OCI-LY3 (cell line): ENCODE data around the gene SLC25A40.
"Not testable (repeated sequence)": the region's sequence is repeated elsewhere in the genome, so short reads cannot be mapped to it uniquely, and the experiment has no call there.

Source experiments
- H2AFZ ChIP-seq: fragments of 200-600, 300-600 bp; shearing (Covaris generic); 2 replicates; pipeline ENCODE4 v1.6.0; 2014; ENCODE audit warnings: antibody characterized with exemption, low read depth, low read length
- H3K27ac ChIP-seq: fragments of 200-600, 300-600 bp; sonication (generic); 2 replicates; pipeline ENCODE4 v1.5.1; 2014; ENCODE audit warnings: mild to moderate bottlenecking, low read length, moderate library complexity, mixed read lengths
- H3K27me3 ChIP-seq: fragments of 200-600, 300-600 bp; sonication (generic); 2 replicates; pipeline ENCODE4 v1.6.1; 2014; ENCODE audit warnings: low read depth, low read length, mixed read lengths
- H3K36me3 ChIP-seq: fragments of 200-600, 300-600 bp; sonication (generic); replicated peaks from 2 replicates; pipeline ENCODE3; 2014; ENCODE audit warnings: low read depth, low read length, mixed read lengths
- H3K4me1 ChIP-seq: fragments of 300-600, 200-600 bp; sonication (generic); 2 replicates; pipeline ENCODE4 v1.6.1; 2014; ENCODE audit warnings: low read length, mixed read lengths
- H3K4me2 ChIP-seq: fragments of 200-600, 300-600 bp; sonication (generic); 2 replicates; pipeline ENCODE4 v1.6.1; 2014; ENCODE audit warnings: low read length, mixed read lengths
- H3K4me3 ChIP-seq: fragments of 300-600, 200-600 bp; sonication (generic); 2 replicates; pipeline ENCODE4 v1.5.1; 2014; ENCODE audit warnings: antibody characterized with exemption, mild to moderate bottlenecking, low read length, moderate library complexity
- H3K79me2 ChIP-seq: fragments of 300-600, 200-600 bp; shearing (Covaris generic); 2 replicates; pipeline ENCODE4 v1.6.1; 2014; ENCODE audit warnings: mild to moderate bottlenecking, low read length, mixed read lengths
- H3K9ac ChIP-seq: fragments of 300-600, 200-600 bp; shearing (Covaris generic); 2 replicates; pipeline ENCODE4 v1.6.0; 2014; ENCODE audit warnings: mild to moderate bottlenecking, low read length, moderate library complexity
- H3K9me3 ChIP-seq: fragments of 200-600, 300-600 bp; shearing (Covaris generic); 2 replicates; pipeline ENCODE4 v1.6.1; 2014; ENCODE audit warnings: low read length, mixed read lengths; ENCODE audit not compliant: insufficient read depth
- H4K20me1 ChIP-seq: fragments of 200-600, 300-600 bp; sonication (generic); 2 replicates; pipeline ENCODE4 v1.6.1; 2016; ENCODE audit warnings: low read length, mixed read lengths; ENCODE audit not compliant: insufficient read depth
- EZH2phosphoT487 ChIP-seq: fragments of 200-600 bp; shearing (Covaris generic); IDR thresholded peaks from 2 replicates; pipeline ENCODE4 v1.6.1; 2018; ENCODE audit warnings: antibody characterized with exemption, mixed run types, low read depth
- TF ChIP-seq, protein P1 (sequence below): fragments of 200-600, 300-600 bp; sonication (generic); IDR thresholded peaks from 2 replicates; pipeline ENCODE4 v1.5.1; 2014; ENCODE audit warnings: antibody characterized with exemption, low read length, low read depth

The SLC25A40 gene

DNA sequence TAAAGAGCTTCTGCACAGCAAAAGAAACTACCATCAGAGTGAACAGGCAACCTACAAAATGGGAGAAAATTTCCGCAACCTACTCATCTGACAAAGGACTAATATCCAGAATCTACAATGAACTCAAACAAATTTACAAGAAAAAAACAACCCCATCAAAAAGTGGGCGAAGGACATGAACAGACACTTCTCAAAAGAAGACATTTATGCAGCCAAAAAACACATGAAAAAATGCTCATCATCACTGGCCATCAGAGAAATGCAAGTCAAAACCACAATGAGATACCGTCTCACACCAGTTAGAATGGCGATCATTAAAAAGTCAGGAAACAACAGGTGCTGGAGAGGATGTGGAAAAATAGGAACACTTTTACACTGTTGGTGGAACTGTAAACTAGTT, 54.1 kb downstream of the SLC25A40 start:
- H3K79me2 ChIP-seq, H3K9me3 ChIP-seq, H4K20me1 ChIP-seq, H3K4me3 ChIP-seq, H3K27me3 ChIP-seq, H3K4me1 ChIP-seq, H3K27ac ChIP-seq, H3K36me3 ChIP-seq, H3K4me2 ChIP-seq, H2AFZ ChIP-seq, H3K9ac ChIP-seq: not testable (repeated sequence)

DNA sequence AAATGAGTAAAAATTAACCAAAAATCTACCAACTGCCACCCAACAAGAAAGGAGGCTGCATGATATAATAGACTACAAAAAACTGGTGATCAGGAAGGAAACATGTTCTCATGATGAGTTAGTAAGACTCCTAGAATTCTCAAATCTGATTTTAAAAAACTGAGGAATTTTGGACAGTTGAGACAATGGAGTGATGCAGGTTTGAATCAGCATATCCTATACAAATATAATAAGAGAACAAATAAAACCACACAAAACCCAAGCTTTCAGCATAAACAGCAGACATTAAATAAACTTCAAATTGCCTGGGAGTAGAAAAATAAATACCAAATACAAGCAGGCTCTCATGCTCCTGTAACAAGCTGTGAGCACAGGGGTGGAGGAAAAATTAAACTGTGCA, 57.8 kb downstream of the SLC25A40 start:
- no peak overlapping the region for H3K4me3 ChIP-seq
- H3K79me2 ChIP-seq: no peaks in the 10 kb centered on the region
- peaks cover 8% of the 10 kb centered on the region; the same call in 1 of the 2 replicates for H3K4me1 ChIP-seq
- H3K27ac ChIP-seq: no peak overlapping the region
- no peaks in the 10 kb centered on the region for H3K27me3 ChIP-seq
- H2AFZ ChIP-seq: no peak overlapping the region
- H3K9me3 ChIP-seq: no peaks in the 10 kb centered on the region
- H3K4me2 ChIP-seq: no peak overlapping the region
- no peaks in the 10 kb centered on the region for H3K36me3 ChIP-seq
- H4K20me1 ChIP-seq: no peaks in the 10 kb centered on the region
- TF ChIP-seq, protein P1, sequence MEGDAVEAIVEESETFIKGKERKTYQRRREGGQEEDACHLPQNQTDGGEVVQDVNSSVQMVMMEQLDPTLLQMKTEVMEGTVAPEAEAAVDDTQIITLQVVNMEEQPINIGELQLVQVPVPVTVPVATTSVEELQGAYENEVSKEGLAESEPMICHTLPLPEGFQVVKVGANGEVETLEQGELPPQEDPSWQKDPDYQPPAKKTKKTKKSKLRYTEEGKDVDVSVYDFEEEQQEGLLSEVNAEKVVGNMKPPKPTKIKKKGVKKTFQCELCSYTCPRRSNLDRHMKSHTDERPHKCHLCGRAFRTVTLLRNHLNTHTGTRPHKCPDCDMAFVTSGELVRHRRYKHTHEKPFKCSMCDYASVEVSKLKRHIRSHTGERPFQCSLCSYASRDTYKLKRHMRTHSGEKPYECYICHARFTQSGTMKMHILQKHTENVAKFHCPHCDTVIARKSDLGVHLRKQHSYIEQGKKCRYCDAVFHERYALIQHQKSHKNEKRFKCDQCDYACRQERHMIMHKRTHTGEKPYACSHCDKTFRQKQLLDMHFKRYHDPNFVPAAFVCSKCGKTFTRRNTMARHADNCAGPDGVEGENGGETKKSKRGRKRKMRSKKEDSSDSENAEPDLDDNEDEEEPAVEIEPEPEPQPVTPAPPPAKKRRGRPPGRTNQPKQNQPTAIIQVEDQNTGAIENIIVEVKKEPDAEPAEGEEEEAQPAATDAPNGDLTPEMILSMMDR: no peak
- no peak for TF ChIP-seq EZH2phosphoT487
- no peak overlapping the region for H3K9ac ChIP-seq

DNA sequence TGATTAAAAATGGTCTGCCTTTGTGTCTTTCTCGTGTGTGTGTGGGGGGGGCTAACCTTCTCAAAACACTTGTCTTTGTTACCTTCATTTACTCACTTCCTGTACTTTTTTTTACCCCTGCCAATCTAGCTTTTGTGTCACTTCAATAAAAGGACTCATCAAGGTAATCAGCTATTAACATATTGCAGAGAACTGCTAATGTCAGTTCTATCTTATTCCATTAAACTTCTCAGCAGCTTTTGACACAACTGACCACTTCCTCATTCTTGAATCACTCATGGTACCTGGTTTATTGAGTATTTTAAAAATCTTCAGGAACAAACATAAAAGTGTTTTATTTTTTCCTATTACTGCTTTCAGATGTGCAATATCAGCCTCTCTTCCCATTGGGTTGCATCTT, 59.8 kb downstream of the SLC25A40 start:
- H3K4me3 ChIP-seq: no peak overlapping the region
- H3K4me2 ChIP-seq: no peak overlapping the region
- H2AFZ ChIP-seq: no peak overlapping the region
- H3K27me3 ChIP-seq: no peaks in the 10 kb centered on the region
- no peaks in the 10 kb centered on the region for H4K20me1 ChIP-seq
- no peaks in the 10 kb centered on the region for H3K79me2 ChIP-seq
- no peaks in the 10 kb centered on the region for H3K9me3 ChIP-seq
- no peak overlapping the region for H3K27ac ChIP-seq
- peaks cover 8% of the 10 kb centered on the region; the same call in 1 of the 2 replicates for H3K4me1 ChIP-seq
- H3K9ac ChIP-seq: no peak overlapping the region
- no peaks in the 10 kb centered on the region for H3K36me3 ChIP-seq
- no peak for TF ChIP-seq EZH2phosphoT487
- TF ChIP-seq, protein P1: no peak

DNA sequence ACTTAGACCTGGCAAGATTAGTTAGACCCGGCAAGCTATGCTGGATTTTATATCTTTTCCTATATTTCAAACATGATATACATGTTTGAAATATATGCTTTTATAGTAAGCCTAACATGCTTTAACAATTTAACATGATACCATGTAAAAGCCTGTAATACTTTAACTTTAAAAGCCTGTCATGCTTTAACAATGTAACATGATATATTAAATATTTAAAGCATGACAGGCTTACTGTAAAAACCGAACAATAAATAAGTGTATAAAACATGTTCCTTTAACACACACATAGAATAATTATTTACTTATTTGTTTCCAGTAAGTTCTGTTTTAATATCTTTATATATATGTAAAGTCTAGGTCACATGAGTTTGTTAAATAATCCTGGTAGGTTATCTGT, 65.4 kb downstream of the SLC25A40 start:
- H3K79me2 ChIP-seq: no peaks in the 10 kb centered on the region
- TF ChIP-seq, protein P1: no peak
- no peak for TF ChIP-seq EZH2phosphoT487
- H3K4me3 ChIP-seq: no peak overlapping the region
- H3K27ac ChIP-seq: no peak overlapping the region
- H3K9ac ChIP-seq: no peak overlapping the region
- no peaks in the 10 kb centered on the region for H4K20me1 ChIP-seq
- H3K4me1 ChIP-seq: no peaks in the 10 kb centered on the region
- no peaks in the 10 kb centered on the region for H3K27me3 ChIP-seq
- H3K36me3 ChIP-seq: no peaks in the 10 kb centered on the region
- H3K4me2 ChIP-seq: no peak overlapping the region
- no peak overlapping the region for H2AFZ ChIP-seq
- H3K9me3 ChIP-seq: no peaks in the 10 kb centered on the region

DNA sequence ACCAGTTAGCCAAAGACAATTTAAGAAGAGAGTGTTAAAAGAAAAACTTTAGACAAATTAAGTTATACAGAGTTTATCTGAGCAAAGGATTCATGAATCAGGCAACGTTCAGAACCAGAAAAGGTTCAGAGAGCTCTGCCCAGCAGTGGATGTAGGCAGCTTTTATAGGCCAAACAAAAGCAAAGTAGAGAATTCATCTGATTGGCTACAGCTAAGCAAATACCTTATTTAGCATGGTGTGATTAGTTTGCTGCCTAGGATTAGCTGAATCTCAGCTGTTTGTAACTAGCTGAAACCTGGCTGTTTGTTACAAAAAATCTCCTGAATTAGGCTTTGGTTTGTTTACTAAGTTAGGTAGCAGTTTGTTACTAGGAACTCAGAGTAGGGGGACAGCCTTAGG, 66.0 kb downstream of the SLC25A40 start:
- Histone ChIP-seq H3K27ac (no peak overlapping the region), H2AFZ (no peak overlapping the region)
- no peak for TF ChIP-seq EZH2phosphoT487
- TF ChIP-seq, protein P1: no peak

More for the DNA sequence above, 66.0 kb downstream of the SLC25A40 start:
- H4K20me1 ChIP-seq: no peaks in the 10 kb centered on the region
- H3K4me2 ChIP-seq: no peak overlapping the region
- no peaks in the 10 kb centered on the region for H3K9me3 ChIP-seq
- H3K36me3 ChIP-seq: no peaks in the 10 kb centered on the region
- no peak overlapping the region for H3K9ac ChIP-seq
- H3K4me1 ChIP-seq: no peaks in the 10 kb centered on the region
- no peaks in the 10 kb centered on the region for H3K27me3 ChIP-seq
- no peak overlapping the region for H3K4me3 ChIP-seq
- H3K79me2 ChIP-seq: no peaks in the 10 kb centered on the region
